ENCODE results near the gene NADK2. TPM values are rescaled to one million over a fixed set of nuclear protein-coding genes. Genes with fewer than 3 reads are reported as not detected.

The NADK2 gene
- total RNA-seq, 1 experiment from 2014 or later: 21.2 TPM

GRCh38 chr5:36222620-36223019 lies 19.1 kb downstream of the NADK2 start:
- no TSS peak for BruUV-seq (replicated peaks)
- ChIA-PET RAD21 (ENCODE audit: low non-redundant PET in 1 of 2, low total read pairs in 2 of 2, uncharacterized antibody in 2 of 2, unreplicated experiment in 2 of 2) (no interaction called here), POLR2A (no interaction called here), CTCF (no interaction called here)
- ATAC-seq (no peak), DNase-seq (ENCODE audit: low read depth, low spot score) (no peak)
- TF ChIP-seq RAD21 (IDR thresholded peaks at IDR 0.05; ENCODE audit: low read depth) (no peak), ELF1 (IDR thresholded peaks at IDR 0.05; ENCODE audit: borderline replicate concordance, low read depth) (no peak), CTCF (IDR thresholded peaks at IDR 0.05 in 2 of 3, conservative IDR thresholded peaks at IDR 0.05 in 1 of 3; ENCODE audit: borderline replicate concordance in 1 of 3, insufficient read depth in 1 of 3, low read depth in 2 of 3, low read length in 2 of 3) (no peak), YY1 (IDR thresholded peaks at IDR 0.05; ENCODE audit: extremely low read depth, insufficient replicate concordance, low read depth, low read length) (no peak), EZH2phosphoT487 (IDR thresholded peaks at IDR 0.05; ENCODE audit: borderline replicate concordance) (no peak), POLR2AphosphoS5 (IDR thresholded peaks at IDR 0.05; ENCODE audit: low read depth, low read length) (no peak), TCF7L2 (IDR thresholded peaks at IDR 0.05; ENCODE audit: borderline replicate concordance, extremely low read depth, insufficient read depth, insufficient read length) (no peak), MAX (IDR thresholded peaks at IDR 0.05) (no peak), SP1 (IDR thresholded peaks at IDR 0.05; ENCODE audit: low read depth) (no peak), CEBPB (IDR thresholded peaks at IDR 0.05; ENCODE audit: low read depth) (no peak), EZH2 (IDR thresholded peaks at IDR 0.05) (no peak), CBX3 (IDR thresholded peaks at IDR 0.05; ENCODE audit: low read depth) (no peak), JUND (IDR thresholded peaks at IDR 0.05) (no peak), SIN3A (IDR thresholded peaks at IDR 0.05; ENCODE audit: low read depth) (no peak), FOSL1 (IDR thresholded peaks at IDR 0.05; ENCODE audit: low read depth) (no peak)
- TF ChIP-seq, protein P1, sequence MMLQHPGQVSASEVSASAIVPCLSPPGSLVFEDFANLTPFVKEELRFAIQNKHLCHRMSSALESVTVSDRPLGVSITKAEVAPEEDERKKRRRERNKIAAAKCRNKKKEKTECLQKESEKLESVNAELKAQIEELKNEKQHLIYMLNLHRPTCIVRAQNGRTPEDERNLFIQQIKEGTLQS (IDR thresholded peaks at IDR 0.05): no peak
- TF ChIP-seq, protein P2, sequence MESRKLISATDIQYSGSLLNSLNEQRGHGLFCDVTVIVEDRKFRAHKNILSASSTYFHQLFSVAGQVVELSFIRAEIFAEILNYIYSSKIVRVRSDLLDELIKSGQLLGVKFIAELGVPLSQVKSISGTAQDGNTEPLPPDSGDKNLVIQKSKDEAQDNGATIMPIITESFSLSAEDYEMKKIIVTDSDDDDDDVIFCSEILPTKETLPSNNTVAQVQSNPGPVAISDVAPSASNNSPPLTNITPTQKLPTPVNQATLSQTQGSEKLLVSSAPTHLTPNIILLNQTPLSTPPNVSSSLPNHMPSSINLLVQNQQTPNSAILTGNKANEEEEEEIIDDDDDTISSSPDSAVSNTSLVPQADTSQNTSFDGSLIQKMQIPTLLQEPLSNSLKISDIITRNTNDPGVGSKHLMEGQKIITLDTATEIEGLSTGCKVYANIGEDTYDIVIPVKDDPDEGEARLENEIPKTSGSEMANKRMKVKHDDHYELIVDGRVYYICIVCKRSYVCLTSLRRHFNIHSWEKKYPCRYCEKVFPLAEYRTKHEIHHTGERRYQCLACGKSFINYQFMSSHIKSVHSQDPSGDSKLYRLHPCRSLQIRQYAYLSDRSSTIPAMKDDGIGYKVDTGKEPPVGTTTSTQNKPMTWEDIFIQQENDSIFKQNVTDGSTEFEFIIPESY (IDR thresholded peaks at IDR 0.05; ENCODE audit: extremely low read depth, insufficient replicate concordance, low read length): no peak
- TF ChIP-seq, protein P3, sequence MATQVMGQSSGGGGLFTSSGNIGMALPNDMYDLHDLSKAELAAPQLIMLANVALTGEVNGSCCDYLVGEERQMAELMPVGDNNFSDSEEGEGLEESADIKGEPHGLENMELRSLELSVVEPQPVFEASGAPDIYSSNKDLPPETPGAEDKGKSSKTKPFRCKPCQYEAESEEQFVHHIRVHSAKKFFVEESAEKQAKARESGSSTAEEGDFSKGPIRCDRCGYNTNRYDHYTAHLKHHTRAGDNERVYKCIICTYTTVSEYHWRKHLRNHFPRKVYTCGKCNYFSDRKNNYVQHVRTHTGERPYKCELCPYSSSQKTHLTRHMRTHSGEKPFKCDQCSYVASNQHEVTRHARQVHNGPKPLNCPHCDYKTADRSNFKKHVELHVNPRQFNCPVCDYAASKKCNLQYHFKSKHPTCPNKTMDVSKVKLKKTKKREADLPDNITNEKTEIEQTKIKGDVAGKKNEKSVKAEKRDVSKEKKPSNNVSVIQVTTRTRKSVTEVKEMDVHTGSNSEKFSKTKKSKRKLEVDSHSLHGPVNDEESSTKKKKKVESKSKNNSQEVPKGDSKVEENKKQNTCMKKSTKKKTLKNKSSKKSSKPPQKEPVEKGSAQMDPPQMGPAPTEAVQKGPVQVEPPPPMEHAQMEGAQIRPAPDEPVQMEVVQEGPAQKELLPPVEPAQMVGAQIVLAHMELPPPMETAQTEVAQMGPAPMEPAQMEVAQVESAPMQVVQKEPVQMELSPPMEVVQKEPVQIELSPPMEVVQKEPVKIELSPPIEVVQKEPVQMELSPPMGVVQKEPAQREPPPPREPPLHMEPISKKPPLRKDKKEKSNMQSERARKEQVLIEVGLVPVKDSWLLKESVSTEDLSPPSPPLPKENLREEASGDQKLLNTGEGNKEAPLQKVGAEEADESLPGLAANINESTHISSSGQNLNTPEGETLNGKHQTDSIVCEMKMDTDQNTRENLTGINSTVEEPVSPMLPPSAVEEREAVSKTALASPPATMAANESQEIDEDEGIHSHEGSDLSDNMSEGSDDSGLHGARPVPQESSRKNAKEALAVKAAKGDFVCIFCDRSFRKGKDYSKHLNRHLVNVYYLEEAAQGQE (IDR thresholded peaks at IDR 0.05; ENCODE audit: low read depth): no peak
- intact Hi-C loops (cut with micrococcal nuclease): no loop called here
- Histone ChIP-seq H3K4me3 (replicated peaks in 1 of 2; ENCODE audit: low read depth in 1 of 2, low read length in 2 of 2) (no peak overlapping the region), H3K4me2 (ENCODE audit: low read length) (no peak overlapping the region), H3K79me2 (ENCODE audit: insufficient read depth, low read length) (no peaks in the 10 kb centered on the region), H3K9ac (ENCODE audit: low read length) (no peak overlapping the region), H3K27ac (ENCODE audit: low read depth, low read length) (no peak overlapping the region), H2AFZ (ENCODE audit: low read depth, low read length, poor library complexity, severe bottlenecking) (no peak overlapping the region), H3K9me3 (ENCODE audit: control insufficient read depth in 1 of 2, insufficient read depth in 1 of 2, low read depth in 1 of 2, low read length in 2 of 2) (no peaks in the 10 kb centered on the region), H3K27me3 (ENCODE audit: insufficient read depth, low read length) (no peaks in the 10 kb centered on the region), H4K20me1 (ENCODE audit: insufficient read depth) (no peaks in the 10 kb centered on the region), H3K36me3 (ENCODE audit: control insufficient read depth in 1 of 2, insufficient read depth in 2 of 2, low read length in 2 of 2) (no peaks in the 10 kb centered on the region; a peak in 2 of 4 replicates), H3K9me2 (ENCODE audit: insufficient read depth) (no peaks in the 10 kb centered on the region), H3K4me1 (ENCODE audit: control insufficient read depth in 1 of 2, insufficient read depth in 2 of 2, low read length in 2 of 2) (no peaks in the 10 kb centered on the region)

Data from HCT116 (cell line).